ENCODE results near the gene HTRA2.
"Not testable (repeated sequence)": the region's sequence is repeated elsewhere in the genome, so short reads cannot be mapped to it uniquely, and the experiment has no call there.

HTRA2 gene

GRCh38 chr2:74561022-74561421 lies 31.3 kb downstream of the HTRA2 start:
- not testable (repeated sequence) for DNase-seq (ENCODE audit: low read depth in 2 of 2)

GRCh38 chr2:74562126-74562775 lies 32.5 kb downstream of the HTRA2 start:
- DNase-seq (ENCODE audit: low read depth in 2 of 2): no peak

GRCh38 chr2:74564222-74564621 lies 34.5 kb downstream of the HTRA2 start:
- DNase-seq (ENCODE audit: low read depth in 2 of 2): no peak

- no peak for DNase-seq (ENCODE audit: low read depth in 2 of 2)
Observed at GRCh38 chr2:74566076-74566753, 36.5 kb downstream of the HTRA2 start.

- no peak for DNase-seq (ENCODE audit: low read depth in 2 of 2)
Observed at GRCh38 chr2:74566754-74567085, 37.0 kb downstream of the HTRA2 start.

GRCh38 chr2:74567881-74568280 lies 38.1 kb downstream of the HTRA2 start:
- DNase-seq (ENCODE audit: low read depth in 2 of 2): no peak

GRCh38 chr2:74569686-74570085 lies 40.0 kb downstream of the HTRA2 start:
- DNase-seq (ENCODE audit: low read depth in 2 of 2): no peak

GRCh38 chr2:74571058-74571457 lies 41.3 kb downstream of the HTRA2 start:
- no peak for DNase-seq (ENCODE audit: low read depth in 2 of 2)

- no peak for DNase-seq (ENCODE audit: low read depth in 2 of 2)
Observed at GRCh38 chr2:74572178-74572925, 42.6 kb downstream of the HTRA2 start.

GRCh38 chr2:74573747-74574562 lies 44.2 kb downstream of the HTRA2 start:
- DNase-seq (ENCODE audit: low read depth in 2 of 2): no peak

- DNase-seq (ENCODE audit: low read depth in 2 of 2): no peak
Observed at GRCh38 chr2:74575320-74575719, 45.6 kb downstream of the HTRA2 start.

- no peak for DNase-seq (ENCODE audit: low read depth in 2 of 2)
Observed at GRCh38 chr2:74576211-74576862, 46.6 kb downstream of the HTRA2 start.

- DNase-seq (ENCODE audit: low read depth in 2 of 2): no peak
Observed at GRCh38 chr2:74576863-74577229, 47.1 kb downstream of the HTRA2 start.

GRCh38 chr2:74577448-74577847 lies 47.7 kb downstream of the HTRA2 start:
- no peak for DNase-seq (ENCODE audit: low read depth in 2 of 2)

- DNase-seq (ENCODE audit: low read depth in 2 of 2): no peak
Observed at GRCh38 chr2:74578408-74578807, 48.7 kb downstream of the HTRA2 start.

- DNase-seq (ENCODE audit: low read depth in 2 of 2): no peak
Observed at GRCh38 chr2:74581463-74581862, 51.7 kb downstream of the HTRA2 start.

GRCh38 chr2:74582184-74582583 lies 52.5 kb downstream of the HTRA2 start:
- no peak for DNase-seq (ENCODE audit: low read depth in 2 of 2)

Data from stimulated activated CD8-positive, alpha-beta memory T cell treated with anti-CD3 and anti-CD28 coated beads, Interleukin-15, amount 100 ng/mL, for 4 hours (primary cell).